HUES6 (cell line): Measurements from ENCODE around the gene AVPI1.

Experiments
- H3K27ac ChIP-seq: 2 replicates; pipeline ENCODE4 v1.7.0; 2013; ENCODE audit warnings: low read depth, mild to moderate bottlenecking, low read length, inconsistent platforms
- H3K27me3 ChIP-seq: 2 replicates; pipeline ENCODE4 v1.6.1; 2013; ENCODE audit warnings: low read length; ENCODE audit not compliant: control insufficient read depth, insufficient read depth
- H3K36me3 ChIP-seq: 2 replicates; pipeline ENCODE4 v1.6.1; 2013; ENCODE audit warnings: low read length; ENCODE audit not compliant: control insufficient read depth, insufficient read depth
- H3K4me1 ChIP-seq: 2 replicates; pipeline ENCODE4 v1.6.1; 2013; ENCODE audit warnings: low read length; ENCODE audit not compliant: control insufficient read depth, insufficient read depth
- H3K4me3 ChIP-seq: 2 replicates; pipeline ENCODE4 v1.5.1; 2013; ENCODE audit warnings: low read depth, low read length
- H3K9ac ChIP-seq: one replicate; pipeline ENCODE4 v1.6.1; 2013; ENCODE audit warnings: mild to moderate bottlenecking, low read length
- H3K9me3 ChIP-seq: 2 replicates; pipeline ENCODE4 v1.6.1; 2013; ENCODE audit warnings: low read depth, low read length; ENCODE audit not compliant: control insufficient read depth, insufficient read depth

Gene AVPI1

GRCh38 chr10:97633921-97634320 lies 53.1 kb downstream of the AVPI1 start:
- peak overlapping the region; percentile 89 for H3K4me3 ChIP-seq
- no peaks in the 10 kb centered on the region for H3K9me3 ChIP-seq
- peak overlapping the region; percentile 54 for H3K9ac ChIP-seq
- no peaks in the 10 kb centered on the region for H3K27me3 ChIP-seq
- H3K4me1 ChIP-seq, result peaks cover 3% of the 10 kb centered on the region; the same call in 1 of the 2 replicates
- H3K36me3 ChIP-seq, result no peaks in the 10 kb centered on the region
- no peak overlapping the region for H3K27ac ChIP-seq

- Histone ChIP-seq H3K27ac (no peak within 1 kb of the TSS), H3K27me3 (no peaks in the 10 kb centered on the region), H3K4me1 (peaks cover 3% of the 10 kb centered on the region; the same call in 1 of the 2 replicates), H3K9ac (peak within 1 kb of the TSS; percentile 81), H3K4me3 (peak within 1 kb of the TSS; percentile 89), H3K36me3 (no peaks in the 10 kb centered on the region), H3K9me3 (no peaks in the 10 kb centered on the region)
Observed at GRCh38 chr10:97632949-97633884, 53.8 kb downstream of the AVPI1 start, which contains the start of gene MORN4. Gene MORN4, minus strand, starts transcription at chr10:97633500. Its CDS starts 13,847 bp downstream, at chr10:97619653.

- peaks cover 3% of the 10 kb centered on the region; the same call in 1 of the 2 replicates for H3K4me1 ChIP-seq
- H3K4me3 ChIP-seq, result no peak overlapping the region
- H3K9ac ChIP-seq, result no peak overlapping the region
- no peaks in the 10 kb centered on the region for H3K9me3 ChIP-seq
- H3K27ac ChIP-seq, result no peak overlapping the region
- H3K36me3 ChIP-seq, result no peaks in the 10 kb centered on the region
- no peaks in the 10 kb centered on the region for H3K27me3 ChIP-seq
Observed at GRCh38 chr10:97631098-97631497, 55.9 kb downstream of the AVPI1 start.

GRCh38 chr10:97629289-97629688 lies 57.8 kb downstream of the AVPI1 start:
- H3K9ac ChIP-seq, result no peak overlapping the region
- peaks cover 3% of the 10 kb centered on the region; the same call in 1 of the 2 replicates for H3K4me1 ChIP-seq
- no peaks in the 10 kb centered on the region for H3K36me3 ChIP-seq
- H3K27me3 ChIP-seq, result no peaks in the 10 kb centered on the region
- no peaks in the 10 kb centered on the region for H3K9me3 ChIP-seq
- H3K27ac ChIP-seq, result no peak overlapping the region
- H3K4me3 ChIP-seq, result no peak overlapping the region

- no peaks in the 10 kb centered on the region for H3K36me3 ChIP-seq
- no peak overlapping the region for H3K27ac ChIP-seq
- no peaks in the 10 kb centered on the region for H3K27me3 ChIP-seq
- H3K4me3 ChIP-seq, result no peak overlapping the region
- H3K9me3 ChIP-seq, result no peaks in the 10 kb centered on the region
- H3K9ac ChIP-seq, result no peak overlapping the region
- H3K4me1 ChIP-seq, result no peaks in the 10 kb centered on the region
Observed at GRCh38 chr10:97628228-97628627, 58.8 kb downstream of the AVPI1 start.

GRCh38 chr10:97627731-97628130 lies 59.3 kb downstream of the AVPI1 start:
- H3K27ac ChIP-seq, result no peak overlapping the region
- H3K9me3 ChIP-seq, result no peaks in the 10 kb centered on the region
- H3K9ac ChIP-seq, result no peak overlapping the region
- no peak overlapping the region for H3K4me3 ChIP-seq
- H3K36me3 ChIP-seq, result no peaks in the 10 kb centered on the region
- no peaks in the 10 kb centered on the region for H3K4me1 ChIP-seq
- no peaks in the 10 kb centered on the region for H3K27me3 ChIP-seq
